ENCODE data around the gene GLB1L2.

GLB1L2 gene

GRCh38 chr11:134389464-134390180 lies 57.8 kb downstream of the GLB1L2 start:
- no peak for DNase-seq

GRCh38 chr11:134390706-134391569 lies 59.1 kb downstream of the GLB1L2 start:
- DNase-seq = no peak

GRCh38 chr11:134391656-134392055 lies 59.9 kb downstream of the GLB1L2 start:
- DNase-seq = no peak

- DNase-seq = no peak
These were observed 61.3 kb downstream of the GLB1L2 start for GRCh38 chr11:134392953-134393615.

- DNase-seq = no peak
These were observed 61.9 kb downstream of the GLB1L2 start for GRCh38 chr11:134393638-134394037.

- DNase-seq = no peak
These were observed 62.5 kb downstream of the GLB1L2 start for GRCh38 chr11:134394311-134394710.

- DNase-seq = no peak
These were observed 63.2 kb downstream of the GLB1L2 start for GRCh38 chr11:134395002-134395401.

- no peak for DNase-seq
These were observed 65.7 kb downstream of the GLB1L2 start for GRCh38 chr11:134397304-134398078.

GRCh38 chr11:134398079-134398444 lies 66.3 kb downstream of the GLB1L2 start:
- DNase-seq = no peak

GRCh38 chr11:134398644-134399292 lies 67.0 kb downstream of the GLB1L2 start:
- DNase-seq = no peak

- no peak for DNase-seq
These were observed 67.5 kb downstream of the GLB1L2 start for GRCh38 chr11:134399293-134399654.

GRCh38 chr11:134399996-134400395 lies 68.2 kb downstream of the GLB1L2 start:
- no peak for DNase-seq

GRCh38 chr11:134401825-134402809 lies 70.3 kb downstream of the GLB1L2 start:
- no peak for DNase-seq

- no peak for DNase-seq
These were observed 71.1 kb downstream of the GLB1L2 start for GRCh38 chr11:134402910-134403309.

- DNase-seq = no peak
These were observed 73.0 kb downstream of the GLB1L2 start for GRCh38 chr11:134404575-134405341.

- DNase-seq = no peak
These were observed 73.6 kb downstream of the GLB1L2 start for GRCh38 chr11:134405436-134405835.

- no peak for DNase-seq
These were observed 74.1 kb downstream of the GLB1L2 start for GRCh38 chr11:134405841-134406240.

- DNase-seq = no peak
These were observed 74.7 kb downstream of the GLB1L2 start for GRCh38 chr11:134406264-134407185.

GRCh38 chr11:134407321-134407828 lies 75.6 kb downstream of the GLB1L2 start:
- DNase-seq = no peak

All from femur (tissue), 1 donor.